NT2/D1 (cell line): ENCODE measurements around the gene JPT2.

Experiments
- SUZ12 ChIP-seq: IDR thresholded peaks from 2 replicates; pipeline ENCODE4 v1.6.1; 2011; ENCODE audit not compliant: insufficient read length, insufficient read depth; ENCODE audit errors: extremely low read depth
- YY1 ChIP-seq: IDR thresholded peaks from 2 replicates; pipeline ENCODE4 v1.6.1; 2011; ENCODE audit not compliant: insufficient read length, insufficient read depth
- ZNF274 ChIP-seq: IDR thresholded peaks from 2 replicates; pipeline ENCODE4 v1.6.1; 2011; ENCODE audit warnings: mild to moderate bottlenecking, low read depth, low read length

DNA sequence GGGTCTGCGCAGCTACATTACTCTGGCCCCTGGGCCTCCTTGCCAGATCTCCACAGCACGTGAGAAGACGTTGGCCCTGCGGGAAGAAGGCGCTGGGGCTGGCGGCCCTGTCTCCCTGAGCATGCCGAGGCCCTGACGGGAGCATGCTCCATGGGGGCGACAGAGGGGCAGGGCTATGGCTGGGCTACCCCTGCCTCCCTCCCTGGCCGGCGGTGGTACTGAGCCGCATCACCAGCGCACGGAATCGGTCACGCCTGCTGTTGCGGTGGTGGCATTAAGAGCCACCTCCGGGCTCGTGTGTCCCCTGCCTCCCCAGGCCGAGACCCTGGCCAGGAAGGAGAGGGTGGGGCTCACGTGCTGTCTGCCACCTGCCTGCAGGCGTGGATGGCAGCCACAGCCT is 56.0 kb downstream of the JPT2 start:
- TF ChIP-seq SUZ12 (no peak), YY1 (no peak), ZNF274 (no peak)
